ENCODE results near the gene RSAD1.

RSAD1 gene

GRCh38 chr17:50495918-50496317 is 17.3 kb downstream of the RSAD1 start:
- no peaks in the 10 kb centered on the region for H3K79me2 ChIP-seq (ENCODE audit: insufficient read depth, low read depth)
- H3K9ac ChIP-seq, result no peak overlapping the region
- H2AFZ ChIP-seq (ENCODE audit: low read depth), result no peak overlapping the region
- no peaks in the 10 kb centered on the region; the same call in 1 of the 2 replicates for H4K20me1 ChIP-seq (ENCODE audit: insufficient read depth)
- no peak overlapping the region for H3K27ac ChIP-seq
- H3K36me3 ChIP-seq (ENCODE audit: insufficient read depth), result no peaks in the 10 kb centered on the region
- H3K4me3 ChIP-seq (IDR thresholded peaks at IDR 0.05; ENCODE audit: insufficient read depth, low read depth, low read length), result no peak overlapping the region
- peaks cover 9% of the 10 kb centered on the region for H3K4me1 ChIP-seq (ENCODE audit: low read depth, poor library complexity, severe bottlenecking)
- H3K27me3 ChIP-seq (ENCODE audit: insufficient read depth, low read depth), result no peaks in the 10 kb centered on the region
- TF ChIP-seq, protein P1, sequence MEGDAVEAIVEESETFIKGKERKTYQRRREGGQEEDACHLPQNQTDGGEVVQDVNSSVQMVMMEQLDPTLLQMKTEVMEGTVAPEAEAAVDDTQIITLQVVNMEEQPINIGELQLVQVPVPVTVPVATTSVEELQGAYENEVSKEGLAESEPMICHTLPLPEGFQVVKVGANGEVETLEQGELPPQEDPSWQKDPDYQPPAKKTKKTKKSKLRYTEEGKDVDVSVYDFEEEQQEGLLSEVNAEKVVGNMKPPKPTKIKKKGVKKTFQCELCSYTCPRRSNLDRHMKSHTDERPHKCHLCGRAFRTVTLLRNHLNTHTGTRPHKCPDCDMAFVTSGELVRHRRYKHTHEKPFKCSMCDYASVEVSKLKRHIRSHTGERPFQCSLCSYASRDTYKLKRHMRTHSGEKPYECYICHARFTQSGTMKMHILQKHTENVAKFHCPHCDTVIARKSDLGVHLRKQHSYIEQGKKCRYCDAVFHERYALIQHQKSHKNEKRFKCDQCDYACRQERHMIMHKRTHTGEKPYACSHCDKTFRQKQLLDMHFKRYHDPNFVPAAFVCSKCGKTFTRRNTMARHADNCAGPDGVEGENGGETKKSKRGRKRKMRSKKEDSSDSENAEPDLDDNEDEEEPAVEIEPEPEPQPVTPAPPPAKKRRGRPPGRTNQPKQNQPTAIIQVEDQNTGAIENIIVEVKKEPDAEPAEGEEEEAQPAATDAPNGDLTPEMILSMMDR (conservative IDR thresholded peaks at IDR 0.05; ENCODE audit: low read depth, low read length), result no peak
- H3K4me2 ChIP-seq, result no peak overlapping the region

DNA sequence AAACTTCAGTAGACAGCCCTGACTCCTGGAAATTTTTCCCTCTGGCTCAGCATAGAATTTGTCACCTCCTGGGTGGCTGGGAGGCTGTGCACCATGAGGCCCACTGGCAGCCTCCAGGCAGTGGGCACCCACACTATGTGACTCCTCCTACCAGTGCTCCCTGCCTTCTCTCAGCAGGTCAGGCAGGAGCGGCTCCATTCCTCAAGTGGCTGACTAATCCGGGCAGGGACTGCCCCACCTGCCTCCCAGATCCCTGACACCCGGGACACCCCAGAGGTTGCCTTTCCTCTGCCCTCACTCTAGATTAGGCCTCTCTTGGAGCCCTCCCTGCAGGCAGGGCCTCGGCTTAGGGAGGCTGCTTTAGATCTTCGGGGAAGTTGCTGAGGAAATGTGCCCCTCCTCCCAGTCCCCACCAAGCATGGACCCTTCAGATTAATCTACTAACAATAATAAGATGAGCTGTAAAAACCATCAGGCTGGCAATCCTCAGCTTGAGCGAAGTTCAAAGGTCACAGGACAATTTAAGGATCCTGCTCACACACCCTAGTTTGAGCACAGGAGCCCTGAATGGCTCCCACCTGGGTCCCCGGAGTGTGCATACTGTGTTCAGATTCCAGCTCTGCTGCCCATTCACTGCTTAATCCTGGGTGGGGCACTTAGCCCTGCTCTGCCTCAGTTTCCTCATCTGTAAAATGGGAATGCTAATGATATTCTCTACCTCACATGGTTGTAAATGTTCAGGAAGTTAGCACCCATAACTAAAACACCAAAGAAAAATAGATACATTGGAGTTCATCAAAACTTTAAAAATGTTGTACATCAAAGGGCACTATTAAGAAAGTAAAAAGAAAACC is 19.6 kb downstream of the RSAD1 start:
- no peaks in the 10 kb centered on the region for H3K27me3 ChIP-seq (ENCODE audit: insufficient read depth, low read depth)
- no peak overlapping the region for H3K4me2 ChIP-seq
- no peak overlapping the region for H3K9ac ChIP-seq
- no peaks in the 10 kb centered on the region for H3K79me2 ChIP-seq (ENCODE audit: insufficient read depth, low read depth)
- peaks cover 9% of the 10 kb centered on the region for H3K4me1 ChIP-seq (ENCODE audit: low read depth, poor library complexity, severe bottlenecking)
- no peak overlapping the region for H2AFZ ChIP-seq (ENCODE audit: low read depth)
- H4K20me1 ChIP-seq (ENCODE audit: insufficient read depth), result no peaks in the 10 kb centered on the region; the same call in 1 of the 2 replicates
- no peak overlapping the region for H3K27ac ChIP-seq
- no peaks in the 10 kb centered on the region for H3K36me3 ChIP-seq (ENCODE audit: insufficient read depth)
- H3K4me3 ChIP-seq (IDR thresholded peaks at IDR 0.05; ENCODE audit: insufficient read depth, low read depth, low read length), result no peak overlapping the region
- TF ChIP-seq, protein P1 (conservative IDR thresholded peaks at IDR 0.05; ENCODE audit: low read depth, low read length), result no peak

DNA sequence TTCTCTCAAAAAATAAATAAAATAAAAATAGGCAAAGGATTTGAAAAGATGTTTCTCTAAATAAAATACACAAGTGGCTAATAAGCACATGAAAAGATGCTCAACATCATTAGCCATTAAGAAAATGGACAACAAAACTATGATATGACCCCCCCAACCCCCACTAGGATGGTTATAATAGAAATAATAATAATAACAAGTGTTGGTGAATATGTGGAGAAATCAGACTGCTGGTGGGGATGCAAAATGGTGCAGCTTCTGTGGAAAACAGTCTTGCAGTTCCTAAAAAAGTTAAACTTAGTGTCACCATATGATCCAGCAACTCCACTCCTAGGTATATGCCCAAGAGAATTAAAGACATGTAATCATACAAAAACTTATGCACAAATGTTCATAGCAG is 20.6 kb downstream of the RSAD1 start:
- H3K4me2 ChIP-seq, result no peak overlapping the region
- no peaks in the 10 kb centered on the region for H3K27me3 ChIP-seq (ENCODE audit: insufficient read depth, low read depth)
- TF ChIP-seq, protein P1 (conservative IDR thresholded peaks at IDR 0.05; ENCODE audit: low read depth, low read length), result no peak
- H3K4me1 ChIP-seq (ENCODE audit: low read depth, poor library complexity, severe bottlenecking), result peaks cover under 1% of the 10 kb centered on the region
- H3K9ac ChIP-seq, result no peak overlapping the region
- no peak overlapping the region for H3K27ac ChIP-seq
- no peaks in the 10 kb centered on the region for H3K79me2 ChIP-seq (ENCODE audit: insufficient read depth, low read depth)
- no peak overlapping the region for H3K4me3 ChIP-seq (IDR thresholded peaks at IDR 0.05; ENCODE audit: insufficient read depth, low read depth, low read length)
- H3K36me3 ChIP-seq (ENCODE audit: insufficient read depth), result no peaks in the 10 kb centered on the region
- H4K20me1 ChIP-seq (ENCODE audit: insufficient read depth), result no peaks in the 10 kb centered on the region; the same call in 1 of the 2 replicates
- no peak overlapping the region for H2AFZ ChIP-seq (ENCODE audit: low read depth)

- H3K27me3 ChIP-seq (ENCODE audit: insufficient read depth, low read depth), result no peaks in the 10 kb centered on the region
- no peak overlapping the region for H3K9ac ChIP-seq
- TF ChIP-seq, protein P1 (conservative IDR thresholded peaks at IDR 0.05; ENCODE audit: low read depth, low read length), result no peak
- no peaks in the 10 kb centered on the region for H4K20me1 ChIP-seq (ENCODE audit: insufficient read depth)
- no peak overlapping the region for H2AFZ ChIP-seq (ENCODE audit: low read depth)
- H3K27ac ChIP-seq, result no peak overlapping the region
- H3K36me3 ChIP-seq (ENCODE audit: insufficient read depth), result no peaks in the 10 kb centered on the region
- H3K79me2 ChIP-seq (ENCODE audit: insufficient read depth, low read depth), result no peaks in the 10 kb centered on the region
- no peak overlapping the region for H3K4me2 ChIP-seq
- no peak overlapping the region for H3K4me3 ChIP-seq (IDR thresholded peaks at IDR 0.05; ENCODE audit: insufficient read depth, low read depth, low read length)
- no peaks in the 10 kb centered on the region for H3K4me1 ChIP-seq (ENCODE audit: low read depth, poor library complexity, severe bottlenecking)
Measured at GRCh38 chr17:50499721-50500120, 21.1 kb downstream of the RSAD1 start.

All from KMS-11 (cell line).